Activated CD4-positive, alpha-beta T cell treated with anti-CD3 and anti-CD28 coated beads, Interleukin-2, amount 10 ng/mL, durations not matched to agents 7 days and 5 days (primary cell): ENCODE data around the gene AMPD1. TPM values are rescaled to one million over a fixed set of nuclear protein-coding genes. Genes with fewer than 3 reads are reported as not detected.

ENCODE experiments used
- CTCF ChIA-PET: fragments of 350-600 bp; sonication (Branson Sonifier 250); formaldehyde crosslinking; loops from one replicate; lab custom pipeline; 2021; ENCODE audit warnings: antibody characterized with exemption; lab: Charles Lee
- POLR2A ChIA-PET: fragments of 350-600 bp; sonication (Branson Sonifier 250); formaldehyde crosslinking; loops from one replicate; lab custom pipeline; 2021; ENCODE audit warnings: antibody characterized with exemption; lab: Charles Lee
- DNase-seq: peaks from one replicate; pipeline ENCODE4 v3.0.0-alpha.2; 2020
- H3K27ac Mint-ChIP-seq: one replicate; pipeline ENCODE4 v1.8.0; 2021; ENCODE audit warnings: mild to moderate bottlenecking, moderate library complexity, mixed read lengths
- H3K27me3 Mint-ChIP-seq: one replicate; pipeline ENCODE4 v1.8.0; 2021; ENCODE audit warnings: mixed read lengths
- H3K36me3 Mint-ChIP-seq: one replicate; pipeline ENCODE4 v1.8.0; 2021; ENCODE audit warnings: low read depth, mixed read lengths
- H3K4me1 Mint-ChIP-seq: one replicate; pipeline ENCODE4 v1.8.0; 2021; ENCODE audit warnings: mixed read lengths
- H3K4me3 Mint-ChIP-seq: one replicate; pipeline ENCODE4 v1.8.0; 2021; ENCODE audit warnings: mild to moderate bottlenecking, moderate library complexity, mixed read lengths
- H3K9me3 Mint-ChIP-seq: one replicate; pipeline ENCODE4 v1.8.0; 2021; ENCODE audit warnings: mixed read lengths
- total RNA-seq, 2 experiments: library from RNA; stranded (reverse); gene quantifications; one replicate each; pipeline ENCODE4 v1.2.3, GENCODE V29; 2021

Gene AMPD1
- total RNA-seq, result not detected

DNA sequence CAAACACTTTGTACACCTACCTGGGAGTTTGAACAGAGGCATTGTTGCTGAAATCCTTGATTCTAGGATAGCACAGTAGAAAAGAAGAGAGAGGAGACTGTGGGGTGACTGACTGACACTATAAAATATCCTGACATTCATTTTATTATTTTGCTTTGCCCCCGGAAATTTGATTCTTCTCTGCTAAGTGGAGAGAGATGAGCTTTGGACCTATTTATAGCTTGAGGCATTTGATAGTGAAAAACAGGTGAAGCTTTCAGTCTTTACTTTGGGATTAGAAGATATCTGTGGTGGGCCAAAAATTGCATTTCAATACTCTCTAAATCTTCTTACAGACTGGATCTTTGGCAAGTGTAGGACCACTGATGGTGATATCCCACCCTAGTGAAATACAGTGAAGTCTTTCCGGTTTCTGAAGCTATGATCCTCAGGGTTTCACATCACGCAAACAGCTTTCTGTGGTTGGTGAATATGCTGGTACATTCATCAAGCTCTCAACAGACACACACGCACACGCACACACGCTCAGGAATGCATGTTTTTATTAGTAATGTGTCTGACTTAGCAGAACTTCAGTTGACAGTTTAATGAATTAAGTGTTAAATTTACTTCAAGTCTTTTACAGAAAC is at the start of gene AMPD1:
Gene AMPD1 (minus strand): TSS at position 117 of the 629 bp plus-strand sequence. CDS start 75 bp downstream, at position 42.
- H3K27ac Mint-ChIP-seq, result no peak within 1 kb of the TSS
- POLR2A ChIA-PET, result no interaction called here
- CTCF ChIA-PET, result interaction anchor here (0.9 to 1.2 kb wide), 3 partner anchors 11 to 349 kb away, joined by 3 to 4 read pairs (median 3); no protein-coding TSS in a partner anchor
- DNase-seq, result no peak
- no peaks in the 10 kb centered on the region for H3K36me3 Mint-ChIP-seq
- peaks cover 16% of the 10 kb centered on the region for H3K27me3 Mint-ChIP-seq
- H3K9me3 Mint-ChIP-seq, result no peaks in the 10 kb centered on the region
- no peaks in the 10 kb centered on the region for H3K4me1 Mint-ChIP-seq
- no peak within 1 kb of the TSS for H3K4me3 Mint-ChIP-seq

DNA sequence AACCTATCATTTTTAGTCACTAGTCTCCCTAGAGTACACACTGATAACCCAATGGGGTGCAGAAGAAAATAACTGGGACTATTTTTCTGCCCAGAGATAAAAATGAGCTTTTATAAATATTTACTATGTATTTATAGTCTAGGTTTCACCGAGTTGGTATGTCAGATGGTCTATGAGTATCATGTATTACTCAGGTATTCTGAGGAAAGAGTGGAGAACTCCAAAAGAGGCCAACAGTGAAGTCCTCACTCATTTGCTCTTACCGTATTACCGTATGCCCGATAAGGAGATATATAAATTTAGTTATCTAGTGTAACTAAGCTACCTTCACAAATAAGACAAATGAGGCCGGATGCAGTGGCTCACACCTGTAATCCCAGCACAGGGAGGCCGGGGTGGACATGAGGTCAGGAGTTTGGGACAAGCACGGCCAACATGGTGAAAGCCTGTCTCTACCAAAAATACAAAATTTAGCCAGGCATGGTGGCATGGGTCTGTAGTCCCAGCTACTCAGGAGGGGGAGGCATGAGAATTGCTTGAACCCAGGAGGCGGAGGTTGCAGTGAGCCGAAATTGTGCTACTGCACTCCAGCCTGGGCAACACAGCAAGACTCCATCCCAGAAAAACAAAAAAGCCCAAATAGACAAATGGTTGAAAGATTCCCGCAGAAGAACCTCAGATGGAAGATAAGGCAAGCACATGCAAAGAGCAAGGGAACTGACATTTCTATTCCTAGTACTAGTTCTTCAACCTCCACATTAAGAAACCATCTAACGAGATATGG is 46.8 kb upstream of the AMPD1 start:
- H3K27ac Mint-ChIP-seq, result peak overlapping the region; percentile 31
- CTCF ChIA-PET, result interaction anchor here (1.3 kb wide), 1 partner anchor 11 kb away, joined by 3 read pairs; no protein-coding TSS in a partner anchor
- H3K27me3 Mint-ChIP-seq, result no peaks in the 10 kb centered on the region
- no peaks in the 10 kb centered on the region for H3K9me3 Mint-ChIP-seq
- H3K4me1 Mint-ChIP-seq, result peaks cover 35% of the 10 kb centered on the region
- H3K36me3 Mint-ChIP-seq, result peaks cover 56% of the 10 kb centered on the region
- H3K4me3 Mint-ChIP-seq, result no peak overlapping the region
- DNase-seq, result no peak
- POLR2A ChIA-PET, result no interaction called here

GRCh38 chr1:114740331-114740730 is 45.0 kb upstream of the AMPD1 start:
- POLR2A ChIA-PET, result no interaction called here
- CTCF ChIA-PET, result no interaction called here
- Mint-ChIP-seq H3K27me3 (no peaks in the 10 kb centered on the region), H3K36me3 (peaks cover 55% of the 10 kb centered on the region), H3K27ac (no peak overlapping the region), H3K4me1 (peaks cover 17% of the 10 kb centered on the region), H3K9me3 (no peaks in the 10 kb centered on the region), H3K4me3 (no peak overlapping the region)
- DNase-seq, result no peak

DNA sequence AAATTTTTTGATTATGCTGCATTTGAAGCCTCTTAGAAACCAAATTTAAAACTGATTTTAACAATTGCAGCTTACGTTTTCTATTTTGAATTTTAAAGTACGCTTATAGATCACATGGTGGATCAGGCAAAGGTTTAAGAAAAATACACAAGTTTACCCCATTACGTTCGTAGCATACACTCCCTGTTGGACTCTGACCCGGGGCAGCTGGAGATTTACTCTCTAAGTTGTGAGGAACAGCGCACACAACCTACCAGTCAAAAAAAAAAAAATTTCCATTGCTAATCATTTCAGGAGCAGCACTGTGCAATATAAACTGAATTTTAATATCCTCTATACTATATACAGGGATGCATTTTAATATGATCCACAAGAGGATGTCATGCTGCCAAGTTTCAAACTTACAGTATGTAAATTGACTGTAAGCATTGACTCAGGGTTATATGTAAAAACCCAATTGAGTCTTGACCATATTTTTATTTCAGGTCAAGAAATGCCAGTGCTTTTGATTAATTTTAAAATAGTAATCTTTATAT is 42.0 kb upstream of the AMPD1 start:
- POLR2A ChIA-PET, result no interaction called here

GRCh38 chr1:114735479-114735878 is 40.1 kb upstream of the AMPD1 start:
- POLR2A ChIA-PET, result no interaction called here
- Mint-ChIP-seq H3K27me3 (no peaks in the 10 kb centered on the region), H3K9me3 (no peaks in the 10 kb centered on the region), H3K4me3 (no peak overlapping the region), H3K4me1 (peaks cover 2% of the 10 kb centered on the region), H3K27ac (no peak overlapping the region), H3K36me3 (peaks cover 63% of the 10 kb centered on the region)
- no peak for DNase-seq
- CTCF ChIA-PET, result no interaction called here

More for the DNA sequence above, 42.0 kb upstream of the AMPD1 start:
- H3K4me3 Mint-ChIP-seq, result no peak overlapping the region
- DNase-seq, result no peak
- no peak overlapping the region for H3K27ac Mint-ChIP-seq
- no peaks in the 10 kb centered on the region for H3K9me3 Mint-ChIP-seq
- CTCF ChIA-PET, result interaction anchor here (1.0 to 1.3 kb wide), 3 partner anchors 13 to 21 kb away, joined by 3 read pairs; partner anchors contain the start of gene NRAS
- peaks cover 4% of the 10 kb centered on the region for H3K4me1 Mint-ChIP-seq
- H3K36me3 Mint-ChIP-seq, result peaks cover 63% of the 10 kb centered on the region
- H3K27me3 Mint-ChIP-seq, result no peaks in the 10 kb centered on the region

DNA sequence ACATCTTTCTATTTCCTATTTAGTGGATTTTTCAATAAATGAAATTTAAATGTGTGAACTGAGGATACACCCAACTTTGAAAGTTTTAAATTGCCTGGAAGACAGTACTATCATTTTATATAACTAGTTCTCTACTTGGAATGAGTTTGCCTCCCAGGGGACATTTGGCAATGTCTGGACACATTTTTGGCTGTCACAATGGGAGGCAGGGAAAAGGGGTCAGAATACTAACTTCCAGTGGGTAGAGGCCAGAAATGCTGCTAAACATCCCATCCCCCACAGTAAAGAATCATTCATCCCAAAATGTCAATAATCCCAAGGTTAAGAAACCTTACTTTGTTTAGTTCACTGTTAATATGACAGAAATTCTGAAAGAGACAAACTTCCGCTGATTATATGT is 34.4 kb upstream of the AMPD1 start:
- H3K4me3 Mint-ChIP-seq, result no peak overlapping the region
- peaks cover 78% of the 10 kb centered on the region for H3K36me3 Mint-ChIP-seq
- CTCF ChIA-PET, result no interaction called here
- peaks cover 4% of the 10 kb centered on the region for H3K4me1 Mint-ChIP-seq
- no peaks in the 10 kb centered on the region for H3K9me3 Mint-ChIP-seq
- H3K27me3 Mint-ChIP-seq, result no peaks in the 10 kb centered on the region
- no peak for DNase-seq
- no peak overlapping the region for H3K27ac Mint-ChIP-seq
- POLR2A ChIA-PET, result no interaction called here

DNA sequence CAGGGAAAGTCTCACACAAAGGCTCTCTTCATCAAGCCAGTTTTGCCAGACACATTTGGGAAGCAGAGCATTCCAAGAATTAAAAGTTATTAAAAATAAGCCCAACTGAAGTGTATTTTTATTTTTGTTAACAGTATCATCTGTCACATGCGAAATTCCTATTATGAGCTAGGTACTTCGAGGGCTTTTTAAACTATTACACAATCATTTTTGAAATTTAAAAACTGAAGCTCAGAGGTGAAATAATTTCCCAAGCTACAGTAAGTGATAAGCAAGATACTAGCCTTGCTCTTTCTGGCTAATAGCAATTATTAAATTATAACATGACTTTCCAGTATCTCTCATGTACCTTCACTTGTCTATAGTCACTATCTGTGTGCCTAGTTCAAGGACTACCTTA is 33.2 kb upstream of the AMPD1 start:
- POLR2A ChIA-PET, result no interaction called here
- Mint-ChIP-seq H3K4me1 (peaks cover 5% of the 10 kb centered on the region), H3K36me3 (peaks cover 76% of the 10 kb centered on the region), H3K27me3 (no peaks in the 10 kb centered on the region), H3K4me3 (no peak overlapping the region), H3K27ac (no peak overlapping the region), H3K9me3 (no peaks in the 10 kb centered on the region)
- CTCF ChIA-PET, result interaction anchor here (1.2 to 1.3 kb wide), 2 partner anchors 9 to 17 kb away, joined by 3 to 5 read pairs; no protein-coding TSS in a partner anchor
- DNase-seq, result no peak

DNA sequence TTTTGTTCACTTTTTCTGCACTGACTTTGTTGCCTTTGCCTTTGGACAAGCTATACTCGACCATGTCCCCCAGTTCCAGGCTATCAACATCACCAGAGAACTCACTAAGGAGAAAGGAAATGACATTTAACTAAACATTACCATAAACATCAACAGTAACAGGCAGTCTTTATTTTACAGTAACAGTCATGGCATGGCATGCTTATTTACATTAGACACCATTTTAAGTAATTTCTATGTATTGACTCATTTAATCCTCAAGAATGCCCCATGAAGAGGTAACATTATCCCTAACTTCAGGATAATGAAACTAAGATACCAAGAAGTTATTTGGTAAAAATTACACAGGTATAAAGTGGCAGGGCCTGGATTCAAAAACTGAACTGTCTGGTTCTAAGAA is 29.9 kb upstream of the AMPD1 start:
- no peaks in the 10 kb centered on the region for H3K9me3 Mint-ChIP-seq
- peaks cover 79% of the 10 kb centered on the region for H3K36me3 Mint-ChIP-seq
- DNase-seq, result no peak
- ChIA-PET CTCF (interaction anchor here (1.4 kb wide), 1 partner anchor 12 kb away, joined by 3 read pairs; no protein-coding TSS in a partner anchor), POLR2A (no interaction called here)
- no peak overlapping the region for H3K27ac Mint-ChIP-seq
- H3K4me3 Mint-ChIP-seq, result no peak overlapping the region
- H3K4me1 Mint-ChIP-seq, result peaks cover 6% of the 10 kb centered on the region
- H3K27me3 Mint-ChIP-seq, result no peaks in the 10 kb centered on the region

- ChIA-PET CTCF (no interaction called here), POLR2A (no interaction called here)
- H3K27ac Mint-ChIP-seq, result peak overlapping the region; percentile 41
- peaks cover 82% of the 10 kb centered on the region for H3K36me3 Mint-ChIP-seq
- no peak for DNase-seq
- H3K4me1 Mint-ChIP-seq, result peaks cover 4% of the 10 kb centered on the region
- H3K9me3 Mint-ChIP-seq, result no peaks in the 10 kb centered on the region
- H3K4me3 Mint-ChIP-seq, result no peak overlapping the region
- no peaks in the 10 kb centered on the region for H3K27me3 Mint-ChIP-seq
Observed at GRCh38 chr1:114723915-114724314, 28.6 kb upstream of the AMPD1 start.

- ChIA-PET POLR2A (no interaction called here), CTCF (no interaction called here)
- Mint-ChIP-seq H3K27me3 (no peaks in the 10 kb centered on the region), H3K9me3 (no peaks in the 10 kb centered on the region), H3K36me3 (peaks cover 83% of the 10 kb centered on the region), H3K27ac (no peak overlapping the region), H3K4me1 (peaks cover 4% of the 10 kb centered on the region), H3K4me3 (no peak overlapping the region)
- no peak for DNase-seq
Observed at GRCh38 chr1:114723457-114723856, 28.1 kb upstream of the AMPD1 start.

DNA sequence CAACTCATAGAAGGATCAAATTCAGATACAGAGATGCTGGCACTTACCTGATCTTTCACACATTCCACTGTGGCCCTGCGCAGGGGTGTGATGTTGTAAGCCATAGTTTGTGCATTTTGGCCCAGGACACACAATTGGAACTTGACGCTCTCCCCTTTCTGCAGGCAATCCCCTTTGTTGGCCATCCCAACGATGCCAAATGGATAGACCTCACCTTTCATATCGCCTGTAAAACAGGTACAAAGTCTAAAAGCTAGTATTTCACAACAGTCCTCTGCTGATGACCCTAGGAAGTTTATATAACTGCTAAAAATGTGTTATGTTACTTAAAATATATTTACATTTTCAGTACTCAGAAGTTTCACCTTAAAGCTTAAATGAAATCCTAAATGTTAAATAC is 25.1 kb upstream of the AMPD1 start:
- no peak for DNase-seq
- no peaks in the 10 kb centered on the region for H3K27me3 Mint-ChIP-seq
- H3K4me1 Mint-ChIP-seq, result peaks cover 15% of the 10 kb centered on the region
- POLR2A ChIA-PET, result no interaction called here
- H3K27ac Mint-ChIP-seq, result no peak overlapping the region
- peaks cover 79% of the 10 kb centered on the region for H3K36me3 Mint-ChIP-seq
- no peaks in the 10 kb centered on the region for H3K9me3 Mint-ChIP-seq
- no peak overlapping the region for H3K4me3 Mint-ChIP-seq
- CTCF ChIA-PET, result interaction anchor here (0.7 to 1.0 kb wide), 2 partner anchors 8 to 26 kb away, joined by 3 to 5 read pairs; no protein-coding TSS in a partner anchor

DNA sequence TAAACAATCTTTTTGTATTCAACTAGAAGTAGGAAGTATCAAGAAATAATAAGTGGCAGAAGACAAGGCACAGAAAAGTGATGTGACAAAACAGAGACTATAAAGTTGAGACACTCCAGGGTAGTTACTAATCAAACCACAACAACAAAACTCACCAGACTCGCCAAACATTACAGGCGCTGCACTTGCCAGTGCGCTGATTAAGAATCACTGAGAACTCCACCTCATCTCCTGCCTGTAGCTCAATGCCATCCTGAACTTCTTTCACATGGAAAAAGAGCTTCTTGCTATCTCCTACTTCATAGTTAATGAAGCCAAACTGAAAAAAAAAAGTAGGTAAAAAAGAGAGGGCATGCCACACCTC is 24.1 kb upstream of the AMPD1 start:
- Mint-ChIP-seq H3K27ac (peak overlapping the region; percentile 7), H3K4me3 (no peak overlapping the region), H3K36me3 (peaks cover 69% of the 10 kb centered on the region), H3K9me3 (no peaks in the 10 kb centered on the region), H3K27me3 (no peaks in the 10 kb centered on the region), H3K4me1 (peaks cover 16% of the 10 kb centered on the region)
- DNase-seq, result no peak
- CTCF ChIA-PET, result interaction anchor here (1.0 kb wide), 1 partner anchor 9 kb away, joined by 5 read pairs; no protein-coding TSS in a partner anchor
- POLR2A ChIA-PET, result interaction anchor here (0.7 kb wide), 1 partner anchor 26 kb away, joined by 6 read pairs; no protein-coding TSS in a partner anchor
